ENCODE measurements around the gene RILP. TPM values are rescaled to one million over a fixed set of nuclear protein-coding genes. Genes with fewer than 3 reads are reported as not detected.
A peak's percentile ranks its signal among the peaks of the same experiment; 100 is the strongest.

Gene RILP
- total and polyA plus RNA-seq, 10 of the 15 experiments (the other 5 are each of a cell fraction or from before 2014, with no cell fraction given), result 0.60 to 6.1 (median 3.3) TPM; not detected in 1

GRCh38 chr17:1646199-1646875 is 3.3 kb downstream of the RILP start:
- ChIA-PET RAD21 (ENCODE audit: unreplicated experiment) (interaction anchor here (1.1 kb wide), 1 partner anchor 16 kb away, joined by 3 read pairs; no protein-coding TSS in a partner anchor), SMC1A (ENCODE audit: uncharacterized antibody, unreplicated experiment) (interaction anchor here (0.9 to 1.3 kb wide), 2 partner anchors 14 to 72 kb away, joined by 3 read pairs; no protein-coding TSS in a partner anchor), CTCF (interaction anchor here (0.7 to 1.7 kb wide), 5 partner anchors 12 to 72 kb away, joined by 3 to 6 read pairs (median 4); no protein-coding TSS in a partner anchor), POLR2A (no interaction called here)
- Histone ChIP-seq H3K79me2 (ENCODE audit: control insufficient read depth, insufficient read depth, low read length) (peaks cover 5% of the 10 kb centered on the region), H2AFZ (ENCODE audit: control insufficient read depth, low read depth, low read length) (no peak overlapping the region), H3K36me3 (ENCODE audit: control insufficient read depth in 2 of 2, insufficient read depth in 2 of 2, low read length in 1 of 2) (peaks cover 2 to 9% of the 10 kb centered on the region in 2 experiments; a peak in 3 of 4 replicates), H3K4me1 (ENCODE audit: control insufficient read depth, insufficient read depth, low read length) (peaks cover 38% of the 10 kb centered on the region), H3K4me2 (ENCODE audit: control insufficient read depth, insufficient read depth) (0 out of 2 replicates have a peak overlapping the region, but pooled peaks have one; percentile 98), H3K9me3 (replicated peaks; ENCODE audit: control insufficient read depth, insufficient read depth, low read length) (no peaks in the 10 kb centered on the region), H3K27ac (ENCODE audit: control insufficient read depth, insufficient read depth) (no peak overlapping the region), H3K27me3 (replicated peaks in 1 of 2; ENCODE audit: control insufficient read depth in 2 of 2, insufficient read depth in 2 of 2, low read length in 1 of 2) (no peaks in the 10 kb centered on the region), H4K20me1 (ENCODE audit: control insufficient read depth, insufficient read depth) (no peaks in the 10 kb centered on the region), H3K9ac (ENCODE audit: control insufficient read depth, insufficient read depth, low read length) (no peak overlapping the region; the same call in 1 of the 2 replicates), H3K4me3 (no peak overlapping the region)
- in situ Hi-C loops (cut with MboI) (no loop called here), intact Hi-C loops (cut with micrococcal nuclease; ENCODE audit: unreplicated experiment) (loop anchor here (10.0 kb wide), 1 partner anchor 372 kb away; the partner anchor contains the start of genes BHLHA9 and TRARG1)
- no TSS peak for BruUV-seq (replicated peaks)
- WGBS (ENCODE audit: insufficient coverage, insufficient replicate concordance, low lambda C conversion rate, missing lambda C conversion rate), result 98% methylated on average over 11 of the region's 13 CpGs
- TF ChIP-seq RBBP5 (conservative IDR thresholded peaks at IDR 0.05) (no peak), BACH1 (IDR thresholded peaks at IDR 0.05; ENCODE audit: borderline replicate concordance) (no peak), STAT1 (conservative IDR thresholded peaks at IDR 0.05) (no peak), MEF2B (IDR thresholded peaks at IDR 0.05; ENCODE audit: partially characterized antibody, poor library complexity, severe bottlenecking) (no peak), SREBF2 (IDR thresholded peaks at IDR 0.05; ENCODE audit: low read length) (no peak), ATF2 (IDR thresholded peaks at IDR 0.05; ENCODE audit: low read length) (no peak), HDGF (IDR thresholded peaks at IDR 0.05) (no peak)
- no peak for ATAC-seq
- DNase-seq (ENCODE audit: low read depth, low spot score), result no peak
- FAIRE-seq, result no peak

Data from GM12878 (cell line).